Measurements from ENCODE around the gene NUMBL. TPM values are rescaled to one million over a fixed set of nuclear protein-coding genes. Genes with fewer than 3 reads are reported as not detected.

NUMBL gene
- total and polyA plus RNA-seq, 2 of the 13 experiments (the other 11 are each of a cell fraction or from before 2014, with no cell fraction given), result 0.49 to 2.3 TPM

DNA sequence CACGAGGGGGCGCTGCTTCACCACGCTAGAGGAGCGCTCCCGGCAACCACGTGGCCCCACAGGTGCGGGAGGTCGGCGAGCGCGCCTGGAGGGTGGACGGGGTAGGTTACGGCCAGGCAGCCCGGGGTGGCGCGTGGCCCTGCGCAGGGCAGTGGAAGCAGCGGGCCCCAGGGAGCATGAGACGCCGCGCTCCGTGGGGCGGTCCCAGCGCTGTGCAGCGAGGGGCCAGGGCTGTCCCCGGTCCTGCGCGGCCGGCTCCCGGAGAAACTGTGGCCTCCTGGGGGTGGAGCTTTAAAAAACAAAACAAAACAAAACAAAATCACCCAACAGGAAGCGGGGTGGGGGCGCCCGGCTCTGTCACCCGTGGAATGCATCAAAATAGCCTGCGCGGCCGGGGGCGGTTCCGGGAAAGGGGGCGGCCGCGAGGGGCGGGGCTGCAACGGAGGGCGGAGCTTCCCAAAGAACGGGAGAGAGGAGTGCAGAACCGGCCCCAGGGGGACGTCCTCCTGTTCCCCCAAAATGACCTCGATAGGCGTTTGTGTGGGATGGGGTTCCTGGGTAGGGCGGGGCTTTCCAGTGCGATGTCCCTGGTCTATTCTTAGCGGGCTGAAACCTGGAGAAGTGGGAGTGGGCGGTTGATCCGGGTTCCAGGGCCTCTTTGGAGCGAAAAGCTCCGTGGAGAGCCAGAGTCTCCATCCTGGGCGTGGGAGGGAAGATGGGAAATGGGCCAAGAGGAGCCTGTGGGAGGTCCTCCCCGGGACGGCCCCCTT, 27.3 kb downstream of the NUMBL start (continued):
- no peak for TF ChIP-seq PRDM10 (CRISPR knock-in tag; IDR thresholded peaks at IDR 0.05; ENCODE audit: low read depth)
- no peak for TF ChIP-seq TBL1XR1 (IDR thresholded peaks at IDR 0.05; ENCODE audit: borderline replicate concordance, low read length, partially characterized antibody)
- TF ChIP-seq ZBTB46 (CRISPR knock-in tag; IDR thresholded peaks at IDR 0.05; ENCODE audit: borderline replicate concordance), result no peak
- TF ChIP-seq SKIL (CRISPR knock-in tag; IDR thresholded peaks at IDR 0.05; ENCODE audit: borderline replicate concordance), result peak; percentile 65
- TF ChIP-seq IRF2 (CRISPR knock-in tag; IDR thresholded peaks at IDR 0.05), result peak; percentile 26; the same call in 1 of the 2 replicates
- peak; percentile 60; the same call in 1 of the 2 replicates for TF ChIP-seq TP53 (CRISPR knock-in tag; conservative IDR thresholded peaks at IDR 0.05)
- no peak for TF ChIP-seq ZNF720 (CRISPR knock-in tag; IDR thresholded peaks at IDR 0.05)
- TF ChIP-seq FOXC1 (CRISPR knock-in tag; IDR thresholded peaks at IDR 0.05; ENCODE audit: borderline replicate concordance), result peak; percentile 58; the same call in 1 of the 2 replicates
- 0 out of 2 replicates have a peak, but pooled peaks have one; percentile 54 for TF ChIP-seq ZNF589 (CRISPR knock-in tag; conservative IDR thresholded peaks at IDR 0.05)
- TF ChIP-seq MTF2 (CRISPR knock-in tag; IDR thresholded peaks at IDR 0.05; ENCODE audit: borderline replicate concordance), result peak; percentile 88; the same call in 1 of the 2 replicates
- peak; percentile 95 for TF ChIP-seq ARNT2 (CRISPR knock-in tag; IDR thresholded peaks at IDR 0.05; ENCODE audit: low read depth)
- no peak for TF ChIP-seq CHD4 (IDR thresholded peaks at IDR 0.05; ENCODE audit: borderline replicate concordance, low read length)
- no peak for TF ChIP-seq CEBPZ (IDR thresholded peaks at IDR 0.05; ENCODE audit: low read length)
- TF ChIP-seq EZH2 (conservative IDR thresholded peaks at IDR 0.05; ENCODE audit: low read depth, low read length), result no peak
- TF ChIP-seq NR1H2 (CRISPR knock-in tag; IDR thresholded peaks at IDR 0.05; ENCODE audit: borderline replicate concordance, low read depth), result 0 out of 2 replicates have a peak, but pooled peaks have one; percentile 38
- TF ChIP-seq, protein P1, sequence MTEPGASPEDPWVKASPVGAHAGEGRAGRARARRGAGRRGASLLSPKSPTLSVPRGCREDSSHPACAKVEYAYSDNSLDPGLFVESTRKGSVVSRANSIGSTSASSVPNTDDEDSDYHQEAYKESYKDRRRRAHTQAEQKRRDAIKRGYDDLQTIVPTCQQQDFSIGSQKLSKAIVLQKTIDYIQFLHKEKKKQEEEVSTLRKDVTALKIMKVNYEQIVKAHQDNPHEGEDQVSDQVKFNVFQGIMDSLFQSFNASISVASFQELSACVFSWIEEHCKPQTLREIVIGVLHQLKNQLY (CRISPR knock-in tag; IDR thresholded peaks at IDR 0.05), result peak; percentile 54; the same call in 1 of the 2 replicates

All from HepG2 (cell line).